GM18517 (cell line): ENCODE data around the gene PPM1M.

ENCODE experiments used
- ATAC-seq: cut with Tn5 transposase; IDR thresholded peaks from one replicate; pipeline ENCODE4 v1.9.1; 2021; ENCODE audit warnings: mild to moderate bottlenecking, moderate library complexity; ENCODE audit not compliant: unreplicated experiment

Gene PPM1M

GRCh38 chr3:52243791-52244628 lies 1.5 kb upstream of the PPM1M start:
- ATAC-seq = peak; percentile 35

DNA sequence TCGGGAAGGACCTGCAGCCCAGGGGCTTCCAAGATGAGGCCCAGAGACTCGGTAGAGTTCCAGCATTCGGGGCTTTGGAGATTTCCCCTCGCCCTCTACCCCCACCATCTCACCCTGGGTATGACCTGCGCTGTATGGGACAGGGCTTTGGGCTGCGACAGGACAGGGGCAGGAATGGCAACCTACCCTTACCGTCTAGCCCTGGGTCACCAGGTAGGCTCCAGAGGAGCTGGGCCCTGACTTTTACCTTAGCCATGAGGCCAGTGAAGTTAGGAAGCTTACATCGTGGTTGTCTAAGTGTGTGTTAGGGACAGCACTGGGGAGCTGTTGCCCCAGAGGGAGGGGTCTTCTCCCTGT lies 683 bp downstream of the PPM1M start:
- no peak for ATAC-seq

DNA sequence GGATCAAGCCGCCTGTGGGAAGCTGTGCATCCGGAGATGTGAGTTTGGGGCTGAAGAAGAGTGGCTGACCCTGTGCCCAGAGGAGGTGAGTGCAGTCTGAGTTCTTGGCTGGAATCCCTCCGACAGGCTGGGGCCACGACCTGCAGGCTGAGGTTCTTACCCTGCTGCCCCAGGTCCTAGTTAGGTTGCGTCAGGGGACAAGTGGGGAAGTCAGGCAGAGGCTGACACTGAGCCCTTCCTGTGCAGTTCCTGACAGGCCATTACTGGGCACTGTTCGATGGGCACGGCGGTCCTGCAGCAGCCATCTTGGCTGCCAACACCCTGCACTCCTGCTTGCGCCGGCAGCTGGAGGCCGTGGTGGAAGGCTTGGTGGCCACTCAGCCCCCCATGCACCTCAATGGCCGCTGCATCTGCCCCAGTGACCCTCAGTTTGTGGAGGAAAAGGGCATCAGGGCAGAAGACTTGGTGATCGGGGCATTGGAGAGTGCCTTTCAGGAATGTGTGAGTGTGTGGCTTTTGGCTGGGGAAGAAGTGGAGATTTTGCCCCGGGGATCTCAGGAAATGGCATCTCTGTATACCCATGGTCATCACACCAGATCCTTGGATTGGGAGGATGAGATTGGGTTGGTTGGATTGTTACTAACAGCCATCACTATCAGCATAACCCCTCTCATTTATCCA lies 1.3 kb downstream of the PPM1M start:
- no peak for ATAC-seq

DNA sequence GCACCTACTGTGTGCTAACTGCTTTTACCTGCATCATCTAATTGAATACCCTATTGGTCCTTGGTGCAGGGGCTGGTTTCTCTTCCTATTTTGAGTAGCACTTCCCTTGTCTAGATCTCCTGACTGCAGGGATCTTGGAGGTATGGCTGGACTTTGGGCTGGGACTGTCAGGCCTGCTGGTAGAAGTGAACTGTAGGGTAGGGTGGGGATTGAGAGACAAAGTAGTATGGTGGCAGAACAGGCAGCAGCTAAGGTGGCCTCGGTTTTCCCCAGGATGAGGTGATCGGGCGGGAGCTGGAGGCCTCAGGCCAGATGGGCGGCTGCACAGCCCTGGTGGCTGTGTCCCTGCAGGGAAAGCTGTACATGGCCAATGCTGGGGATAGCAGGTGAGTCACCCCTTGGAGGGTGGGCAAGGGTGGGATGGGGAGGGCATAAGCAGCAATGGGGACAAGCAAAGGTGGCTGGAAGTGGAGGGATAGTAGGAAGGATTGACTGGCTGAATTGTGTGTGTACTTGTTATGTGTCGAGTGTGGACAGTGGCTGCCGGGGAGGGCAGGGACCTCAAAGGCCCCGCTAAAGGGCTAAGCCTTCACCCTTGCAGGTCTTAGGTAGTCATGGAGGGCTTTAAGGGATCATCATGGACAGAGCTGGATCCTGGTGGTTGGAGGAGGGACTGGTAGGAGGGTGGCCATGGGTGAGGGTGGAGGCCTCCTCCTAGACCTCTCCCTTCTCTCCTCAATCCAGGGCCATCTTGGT lies 2.0 kb downstream of the PPM1M start:
- ATAC-seq = no peak

DNA sequence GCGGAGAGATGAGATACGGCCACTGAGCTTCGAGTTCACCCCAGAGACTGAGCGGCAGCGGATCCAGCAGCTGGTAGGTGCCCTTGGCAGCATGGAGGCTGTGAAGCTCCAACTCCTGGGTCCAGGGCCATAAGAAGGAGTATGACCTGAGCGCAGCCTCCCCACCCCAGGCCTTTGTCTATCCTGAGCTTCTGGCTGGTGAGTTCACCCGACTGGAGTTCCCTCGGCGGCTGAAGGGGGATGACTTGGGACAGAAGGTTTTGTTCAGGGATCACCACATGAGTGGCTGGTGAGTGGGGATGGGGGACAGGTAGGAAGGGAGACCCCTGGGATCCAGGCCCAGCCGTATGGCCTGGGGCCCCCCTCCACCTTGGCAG lies 2.6 kb downstream of the PPM1M start:
- ATAC-seq = no peak

DNA sequence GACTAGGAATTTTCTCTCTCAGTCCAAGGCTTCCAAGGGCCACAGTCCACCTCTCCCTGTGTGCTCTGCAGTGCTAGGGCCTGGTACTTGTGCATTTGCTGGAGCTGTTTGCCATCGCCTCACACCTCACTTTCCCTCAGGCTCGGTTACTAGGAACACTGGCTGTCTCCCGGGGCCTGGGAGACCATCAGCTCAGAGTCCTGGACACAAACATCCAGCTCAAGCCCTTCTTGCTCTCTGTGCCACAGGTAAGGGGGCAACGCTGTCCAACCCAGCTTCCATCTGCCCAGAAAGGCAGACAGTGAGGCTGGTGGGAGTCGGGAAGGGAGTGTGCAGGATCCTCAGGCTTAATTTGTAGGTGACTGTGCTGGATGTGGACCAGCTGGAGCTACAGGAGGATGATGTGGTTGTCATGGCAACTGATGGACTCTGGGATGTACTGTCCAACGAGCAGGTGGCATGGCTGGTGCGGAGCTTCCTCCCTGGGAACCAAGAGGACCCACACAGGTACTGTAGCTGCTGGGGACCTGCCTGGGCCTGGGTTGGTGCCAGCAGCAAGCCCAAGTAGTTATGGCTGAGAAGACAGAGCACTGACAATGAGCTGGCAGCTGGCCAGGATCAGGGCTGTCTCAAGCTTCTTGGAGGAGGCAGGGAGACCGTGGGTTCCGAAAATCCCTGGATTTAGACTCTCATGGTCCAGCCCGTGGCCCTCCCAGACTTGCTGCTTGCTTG lies 3.4 kb downstream of the PPM1M start:
- ATAC-seq = no peak

- no peak for ATAC-seq
Measured at GRCh38 chr3:52249683-52250082, 4.1 kb downstream of the PPM1M start.

GRCh38 chr3:52250122-52250521 lies 4.6 kb downstream of the PPM1M start:
- ATAC-seq = no peak

DNA sequence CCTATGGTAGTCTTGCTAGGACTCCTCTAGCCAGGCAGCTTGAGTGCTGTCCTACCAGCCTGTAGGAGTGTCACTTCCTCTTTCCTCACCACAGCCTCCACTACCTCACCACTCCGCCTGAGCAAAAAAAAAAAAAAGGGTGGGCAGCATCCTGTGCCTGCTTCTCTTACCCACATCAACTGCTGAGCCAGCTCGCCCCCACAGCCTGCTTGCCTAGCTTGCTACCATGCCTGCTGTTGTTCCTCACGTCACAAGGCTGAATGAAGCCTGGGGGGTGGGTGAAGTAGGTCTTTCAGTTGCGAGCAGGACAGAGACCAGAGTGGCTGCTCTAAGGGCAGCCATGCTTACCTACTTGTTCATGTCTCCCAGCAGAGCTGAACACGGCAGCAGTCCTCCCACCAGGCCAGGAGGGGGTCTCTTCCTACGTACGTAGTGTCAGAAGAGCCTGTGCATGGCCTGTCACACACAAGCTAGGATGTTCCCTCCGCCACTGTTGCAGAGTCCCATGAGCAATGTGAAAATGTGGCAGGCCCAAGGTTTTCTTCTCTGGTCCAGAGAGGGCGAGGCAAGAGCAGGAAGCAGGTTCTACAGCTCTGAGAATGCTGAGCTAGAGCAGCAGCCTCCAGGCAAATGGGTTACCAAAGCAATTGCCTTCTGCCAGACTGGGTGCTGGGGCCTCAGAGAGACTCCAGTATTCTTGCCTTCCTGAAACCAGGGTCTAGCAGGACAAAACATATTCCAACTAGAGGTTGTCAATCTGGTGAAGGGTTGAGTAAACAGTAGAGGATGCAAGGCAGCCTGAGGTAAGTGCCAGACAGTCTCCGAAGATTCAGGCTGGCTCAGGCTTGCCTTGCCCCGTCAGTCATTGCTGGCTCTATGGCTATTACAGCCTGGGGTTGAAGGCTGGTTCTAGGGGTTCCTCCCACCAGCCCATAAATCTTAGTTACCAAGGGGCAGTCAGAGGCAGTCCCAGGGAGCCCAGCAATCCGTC lies 8.1 kb downstream of the PPM1M start:
- peak; percentile 93 for ATAC-seq

GRCh38 chr3:52254608-52255007 lies 9.0 kb downstream of the PPM1M start:
- no peak for ATAC-seq

DNA sequence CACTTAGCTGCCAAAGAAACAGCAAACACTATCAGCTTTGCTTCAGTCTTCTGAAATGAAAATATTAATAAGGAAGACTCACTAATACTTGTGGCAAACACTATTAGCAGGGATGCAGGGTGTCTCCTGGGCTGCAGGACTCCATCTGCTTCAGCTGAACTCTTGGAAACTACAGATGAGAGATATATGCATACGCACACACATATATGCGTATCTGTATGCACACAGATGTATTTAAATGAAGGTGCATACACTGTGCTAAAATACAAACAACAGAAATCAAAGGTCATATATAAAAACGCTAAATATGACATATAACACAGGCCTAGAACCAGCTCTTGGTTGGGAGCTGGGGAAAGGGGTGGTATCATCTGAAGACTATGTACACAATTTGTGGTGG lies 10.6 kb downstream of the PPM1M start:
- ATAC-seq = no peak

DNA sequence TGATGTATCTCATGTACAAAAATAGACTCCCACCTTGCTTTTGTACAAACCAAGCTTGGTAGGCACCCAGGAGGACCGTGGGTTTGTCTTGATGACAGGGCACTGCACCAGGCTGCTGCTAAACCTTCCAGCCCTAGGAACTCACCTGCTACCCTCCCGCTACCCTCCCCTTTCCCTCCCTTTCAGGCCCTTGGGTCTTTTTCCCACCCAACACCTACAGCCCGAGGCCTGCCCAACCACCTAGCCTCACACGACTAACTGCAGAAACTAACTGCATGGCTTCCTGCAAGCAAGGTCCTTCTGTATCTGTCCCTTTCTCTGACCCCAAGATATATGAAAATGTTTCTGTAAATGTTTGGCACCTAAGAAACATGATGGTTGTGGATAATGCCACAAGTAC lies 11.1 kb downstream of the PPM1M start:
- ATAC-seq = no peak

DNA sequence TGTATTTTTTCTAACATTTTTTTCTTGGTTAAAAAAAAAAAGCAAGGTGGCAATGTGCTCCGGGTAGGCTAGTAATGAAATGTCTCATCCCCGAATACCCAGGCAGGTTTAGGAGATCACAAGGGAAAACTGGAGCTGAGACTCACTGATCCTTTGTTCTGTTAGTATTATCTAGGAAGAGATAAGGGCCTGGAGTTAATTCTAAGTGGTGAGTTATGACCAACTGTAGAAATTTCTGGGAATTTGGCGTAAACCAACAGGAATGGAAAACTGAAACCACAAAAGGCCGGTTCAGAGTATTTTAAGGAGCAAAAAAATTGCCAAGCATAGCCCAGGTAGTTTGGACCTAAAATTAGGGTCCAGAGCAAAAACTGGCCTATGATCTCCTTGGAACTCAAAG lies 12.4 kb downstream of the PPM1M start:
- no peak for ATAC-seq

DNA sequence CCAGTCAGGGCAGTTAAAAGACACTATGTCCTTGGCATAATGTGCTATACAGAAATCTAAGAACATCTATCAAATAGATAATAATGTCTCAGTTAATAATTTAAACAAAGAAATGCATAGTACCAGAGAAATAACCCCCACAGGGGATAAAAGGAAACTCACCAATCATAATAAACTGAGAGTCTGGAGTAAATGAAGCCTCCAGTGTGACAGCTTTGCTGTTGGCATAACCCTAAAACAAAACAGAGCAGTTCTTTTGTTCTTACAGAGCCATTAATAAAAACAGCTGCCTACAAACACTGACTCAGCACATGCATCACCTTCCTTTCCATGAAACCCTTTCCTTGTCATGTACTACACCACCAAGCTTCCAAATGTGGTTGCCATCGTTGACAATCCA lies 13.5 kb downstream of the PPM1M start:
- no peak for ATAC-seq

GRCh38 chr3:52259448-52259847 lies 13.9 kb downstream of the PPM1M start:
- ATAC-seq = no peak

DNA sequence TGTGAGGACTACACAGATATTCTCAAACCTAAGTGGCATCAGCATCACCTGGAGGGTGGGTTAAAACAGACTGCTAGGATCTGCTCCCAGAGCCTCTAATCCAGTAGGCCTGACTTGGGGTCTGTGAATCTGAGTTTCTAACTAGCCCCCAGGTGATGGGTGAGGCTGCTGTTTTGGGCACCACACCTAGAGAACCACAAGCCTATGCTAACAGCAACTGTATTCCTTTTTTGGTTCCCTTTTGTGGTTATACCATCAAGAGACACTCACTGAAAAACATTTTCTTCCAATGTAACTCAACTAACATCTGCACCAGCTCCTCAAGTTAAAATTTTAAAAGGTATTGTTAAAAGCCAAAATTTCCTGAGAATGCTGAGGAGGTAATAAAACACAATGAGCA lies 16.9 kb downstream of the PPM1M start:
- no peak for ATAC-seq

- ATAC-seq = no peak
Measured at GRCh38 chr3:52265387-52265786, 19.8 kb downstream of the PPM1M start.

DNA sequence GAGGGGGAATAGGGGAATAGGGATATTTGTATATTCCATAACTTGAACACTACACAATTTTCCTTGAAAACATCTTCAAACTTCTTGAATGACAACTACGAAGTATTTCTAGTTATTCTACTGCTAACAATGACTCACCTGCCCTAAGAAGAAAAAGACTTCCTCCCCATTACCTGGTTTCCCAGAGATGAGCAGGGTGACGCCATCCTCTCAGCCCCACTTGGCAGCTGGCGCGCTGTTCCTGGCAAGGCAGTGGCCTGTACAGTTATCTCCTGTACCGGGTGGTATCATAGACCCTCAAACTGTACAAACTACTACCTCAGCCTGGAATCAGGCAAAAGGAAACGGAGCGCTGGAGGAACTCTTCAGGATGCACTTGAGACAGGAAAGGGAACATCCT lies 22.5 kb downstream of the PPM1M start:
- ATAC-seq = no peak

- no peak for ATAC-seq
Measured at GRCh38 chr3:52269776-52270175, 24.2 kb downstream of the PPM1M start.

- ATAC-seq = no peak
Measured at GRCh38 chr3:52270252-52270754, 24.7 kb downstream of the PPM1M start.
